SH-SY5Y (cell line): ENCODE measurements around the gene UBE4A.

ENCODE experiments used
- GATA2 ChIP-seq: IDR thresholded peaks from 2 replicates; pipeline ENCODE4 v1.6.1; 2011; ENCODE audit warnings: mild to moderate bottlenecking, low read depth, low read length
- GATA3 ChIP-seq: IDR thresholded peaks from 2 replicates; pipeline ENCODE4 v1.6.1; 2011; ENCODE audit warnings: low read depth, mild to moderate bottlenecking, low read length, moderate library complexity

DNA sequence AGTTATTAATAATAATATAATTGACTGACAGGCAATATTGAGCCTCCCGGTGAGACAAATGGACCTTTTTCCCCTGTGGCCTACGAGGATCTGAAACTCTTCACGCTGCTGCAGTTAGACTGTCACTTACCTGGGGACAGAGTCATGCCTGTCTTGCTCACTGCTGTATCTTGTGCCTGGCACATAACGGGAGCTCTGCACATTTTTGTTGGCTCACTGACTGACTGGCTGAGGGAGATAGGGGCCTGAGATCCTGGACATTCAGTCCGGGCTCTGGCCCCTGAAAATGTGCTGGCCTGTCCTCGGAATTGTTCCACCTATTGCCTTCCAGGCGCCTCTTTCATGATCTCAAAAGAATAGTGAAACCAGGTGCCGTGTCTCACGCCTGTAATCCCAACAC is 16.2 kb upstream of the UBE4A start:
- TF ChIP-seq GATA3, result no peak
- TF ChIP-seq GATA2, result no peak
